22Rv1 (cell line): ENCODE results near the gene LINC01488.

Experiments
- CTCF ChIP-seq: fragments of 450-650 bp; IDR thresholded peaks from 2 replicates; pipeline ENCODE4 v1.5.1; 2017; ENCODE audit warnings: mild to moderate bottlenecking
- ZFX ChIP-seq: fragments of 450-650 bp; IDR thresholded peaks from 2 replicates; pipeline ENCODE4 v1.6.1; 2017; ENCODE audit warnings: antibody characterized with exemption, borderline replicate concordance

- TF ChIP-seq CTCF (no peak), ZFX (no peak)
Measured at GRCh38 chr11:69534166-69534530, 52.7 kb downstream of the LINC01488 start.
